ENCODE results near the gene LNX2.

LNX2 gene

GRCh38 chr13:27599096-27599495, 21.2 kb downstream of the LNX2 start:
- no peak overlapping the region for H3K4me3 ChIP-seq (ENCODE audit: control insufficient read depth, low read depth, low read length)
- no peak for DNase-seq (ENCODE audit: low read depth)
- TF ChIP-seq CTCF (IDR thresholded peaks at IDR 0.05; ENCODE audit: control insufficient read depth, insufficient read depth, low read depth, low read length, missing control alignments): no peak

- DNase-seq (ENCODE audit: low read depth): no peak
- H3K4me3 ChIP-seq (ENCODE audit: control insufficient read depth, low read depth, low read length): no peak overlapping the region
- TF ChIP-seq CTCF (IDR thresholded peaks at IDR 0.05; ENCODE audit: control insufficient read depth, insufficient read depth, low read depth, low read length, missing control alignments): no peak
Observed at GRCh38 chr13:27595055-27595811, 25.1 kb downstream of the LNX2 start.

GRCh38 chr13:27593267-27593666, 27.1 kb downstream of the LNX2 start:
- TF ChIP-seq CTCF (IDR thresholded peaks at IDR 0.05; ENCODE audit: control insufficient read depth, insufficient read depth, low read depth, low read length, missing control alignments): no peak
- DNase-seq (ENCODE audit: low read depth): no peak
- no peak overlapping the region for H3K4me3 ChIP-seq (ENCODE audit: control insufficient read depth, low read depth, low read length)

GRCh38 chr13:27592865-27593264, 27.5 kb downstream of the LNX2 start:
- DNase-seq (ENCODE audit: low read depth): no peak
- no peak for TF ChIP-seq CTCF (IDR thresholded peaks at IDR 0.05; ENCODE audit: control insufficient read depth, insufficient read depth, low read depth, low read length, missing control alignments)
- H3K4me3 ChIP-seq (ENCODE audit: control insufficient read depth, low read depth, low read length): no peak overlapping the region

GRCh38 chr13:27588405-27588804, 31.9 kb downstream of the LNX2 start:
- no peak for DNase-seq (ENCODE audit: low read depth)
- no peak for TF ChIP-seq CTCF (IDR thresholded peaks at IDR 0.05; ENCODE audit: control insufficient read depth, insufficient read depth, low read depth, low read length, missing control alignments)
- H3K4me3 ChIP-seq (ENCODE audit: control insufficient read depth, low read depth, low read length): no peak overlapping the region

- no peak overlapping the region for H3K4me3 ChIP-seq (ENCODE audit: control insufficient read depth, low read depth, low read length)
- no peak for DNase-seq (ENCODE audit: low read depth)
- no peak for TF ChIP-seq CTCF (IDR thresholded peaks at IDR 0.05; ENCODE audit: control insufficient read depth, insufficient read depth, low read depth, low read length, missing control alignments)
Observed at GRCh38 chr13:27587095-27587746, 33.1 kb downstream of the LNX2 start.

Measured in AG09309 (cell line).